NCI-H2081 (cell line): Measurements from ENCODE around the gene PARP14.
"Not testable (repeated sequence)": the region's sequence is repeated elsewhere in the genome, so short reads cannot be mapped to it uniquely, and the experiment has no call there.

Source experiments
- DNase-seq, 2 experiments: peaks; one replicate each; lab custom pipeline; 2025; lab: John Stamatoyannopoulos, UW

The PARP14 gene

DNA sequence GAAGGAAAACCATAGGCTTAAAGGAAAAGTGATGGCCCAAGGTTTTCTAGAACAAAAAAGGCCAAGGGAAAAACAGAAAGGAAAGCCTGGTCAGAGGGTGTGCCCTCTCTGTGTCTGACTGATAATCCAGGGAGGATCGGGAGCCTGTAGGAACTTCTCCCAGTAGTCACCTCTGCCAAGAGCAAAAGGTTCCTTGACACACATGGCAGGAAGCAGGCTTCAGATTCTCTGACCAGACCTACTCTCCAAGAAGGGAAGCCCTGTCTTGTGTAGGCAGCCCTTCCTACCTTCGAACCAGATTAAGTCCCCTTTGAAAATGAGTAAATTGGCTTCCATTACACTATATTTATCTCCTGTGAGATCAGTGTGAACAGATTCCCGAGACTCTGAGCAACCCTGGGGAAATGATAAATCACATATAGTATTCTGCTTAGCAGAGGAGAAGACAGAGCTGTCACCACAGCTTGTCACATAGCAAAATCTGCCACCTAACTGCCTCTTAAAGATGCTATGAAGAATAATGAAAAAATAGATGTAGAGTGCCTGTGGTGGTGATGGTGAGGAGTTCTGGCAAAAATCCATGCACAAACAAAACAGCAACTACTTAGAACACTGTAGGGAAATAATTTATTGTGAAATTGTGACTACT, 38.8 kb downstream of the PARP14 start:
- DNase-seq, result no peak

- DNase-seq, result no peak
Measured at GRCh38 chr3:122725106-122725505, 44.5 kb downstream of the PARP14 start.

- no peak for DNase-seq
Measured at GRCh38 chr3:122727294-122727693, 46.7 kb downstream of the PARP14 start.

GRCh38 chr3:122727766-122728165, 47.1 kb downstream of the PARP14 start:
- DNase-seq, result no peak

DNA sequence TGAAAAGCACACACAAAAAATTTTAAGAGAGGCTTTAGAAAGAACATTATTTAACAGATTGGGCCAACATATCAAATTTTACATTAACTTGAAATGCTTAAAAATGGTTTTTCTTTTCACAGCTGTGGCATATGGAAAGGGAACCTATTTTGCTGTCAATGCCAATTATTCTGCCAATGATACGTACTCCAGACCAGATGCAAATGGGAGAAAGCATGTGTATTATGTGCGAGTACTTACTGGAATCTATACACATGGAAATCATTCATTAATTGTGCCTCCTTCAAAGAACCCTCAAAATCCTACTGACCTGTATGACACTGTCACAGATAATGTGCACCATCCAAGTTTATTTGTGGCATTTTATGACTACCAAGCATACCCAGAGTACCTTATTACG, 47.5 kb downstream of the PARP14 start:
- DNase-seq, result no peak

- no peak for DNase-seq
Measured at GRCh38 chr3:122728756-122729514, 48.3 kb downstream of the PARP14 start.

DNA sequence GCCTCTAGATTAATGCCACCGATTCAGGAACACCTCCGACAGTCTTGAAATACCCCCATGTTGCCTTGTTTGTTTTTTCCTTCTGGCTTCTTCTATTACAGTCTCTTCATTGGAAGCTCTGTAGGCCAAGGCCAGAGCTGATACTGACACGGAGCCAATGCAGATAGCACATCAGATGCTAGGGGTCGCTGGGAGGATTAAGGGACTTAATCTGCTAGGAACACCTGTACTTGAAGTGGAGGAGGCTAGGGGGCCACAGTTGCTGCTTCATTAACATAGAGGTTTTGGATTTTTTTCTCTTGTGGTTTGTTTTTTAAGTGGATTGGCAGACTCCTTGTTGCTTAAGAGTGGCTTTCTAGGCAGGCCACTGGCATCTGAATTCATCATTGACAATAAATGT, 49.6 kb downstream of the PARP14 start:
- DNase-seq, result no peak

- not testable (repeated sequence) for DNase-seq
Measured at GRCh38 chr3:122732682-122733525, 52.3 kb downstream of the PARP14 start.

DNA sequence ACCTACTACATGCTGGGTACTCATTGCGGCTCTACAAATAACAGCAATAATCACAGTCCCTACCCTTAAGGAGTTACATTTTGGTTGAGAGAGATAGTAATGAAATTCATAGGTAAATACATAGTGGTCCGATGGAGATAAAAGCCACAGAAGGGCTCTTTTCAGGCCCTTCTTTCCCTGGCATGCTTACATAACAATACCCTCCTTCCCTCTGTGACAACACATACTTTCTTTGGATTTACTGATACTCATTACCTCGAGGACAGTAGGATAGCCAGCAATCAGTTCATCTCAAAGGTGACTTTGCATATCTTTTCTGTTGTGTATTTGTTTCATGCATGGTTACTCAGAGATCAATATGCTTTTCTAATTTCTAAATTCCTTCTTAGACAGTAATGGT, 58.5 kb downstream of the PARP14 start:
- DNase-seq, result no peak

DNA sequence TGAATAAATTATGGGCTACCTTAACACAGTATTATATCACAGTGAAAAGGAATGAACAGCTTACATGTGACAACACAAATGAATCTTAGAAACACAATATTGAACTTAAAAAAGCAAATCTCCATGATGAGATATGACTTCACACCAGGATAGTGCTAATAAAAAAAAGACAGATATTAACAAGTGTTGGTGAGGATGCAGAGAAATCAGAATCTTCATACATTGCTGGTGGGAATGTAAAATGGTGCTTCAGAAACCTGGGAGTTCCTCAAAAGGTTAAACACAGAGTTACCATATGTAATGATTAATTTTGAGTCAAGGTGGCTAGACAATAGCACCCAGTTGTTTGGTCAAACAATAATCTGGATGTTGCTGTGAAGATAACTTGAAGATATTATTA, 61.6 kb downstream of the PARP14 start:
- no peak for DNase-seq

DNA sequence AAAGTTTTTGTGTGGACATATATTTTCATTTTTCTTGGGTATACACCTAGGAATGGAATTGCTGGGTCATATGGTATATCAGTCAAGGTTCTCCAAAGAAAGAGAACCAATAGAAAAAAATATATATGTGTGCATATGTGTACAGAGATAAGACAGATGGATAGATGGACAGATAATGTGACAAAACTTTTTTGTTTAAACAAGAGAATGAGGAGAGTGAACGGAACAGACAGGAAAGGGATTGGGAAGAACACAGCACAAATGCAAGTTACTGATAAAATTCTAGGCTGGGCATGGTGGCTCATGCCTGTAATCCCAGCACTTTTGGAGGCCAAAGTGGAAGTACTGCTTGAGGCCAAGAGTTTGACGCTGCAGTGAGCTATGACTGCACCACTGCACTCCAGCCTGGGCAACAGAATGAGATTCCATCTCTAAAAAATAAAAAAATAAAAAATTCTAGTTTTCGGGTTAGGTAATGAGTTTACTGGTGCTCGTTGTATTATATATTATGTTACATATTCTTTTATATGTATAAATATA, 63.0 kb downstream of the PARP14 start:
- DNase-seq, result no peak

GRCh38 chr3:122745369-122746021, 64.9 kb downstream of the PARP14 start:
- no peak for DNase-seq

DNA sequence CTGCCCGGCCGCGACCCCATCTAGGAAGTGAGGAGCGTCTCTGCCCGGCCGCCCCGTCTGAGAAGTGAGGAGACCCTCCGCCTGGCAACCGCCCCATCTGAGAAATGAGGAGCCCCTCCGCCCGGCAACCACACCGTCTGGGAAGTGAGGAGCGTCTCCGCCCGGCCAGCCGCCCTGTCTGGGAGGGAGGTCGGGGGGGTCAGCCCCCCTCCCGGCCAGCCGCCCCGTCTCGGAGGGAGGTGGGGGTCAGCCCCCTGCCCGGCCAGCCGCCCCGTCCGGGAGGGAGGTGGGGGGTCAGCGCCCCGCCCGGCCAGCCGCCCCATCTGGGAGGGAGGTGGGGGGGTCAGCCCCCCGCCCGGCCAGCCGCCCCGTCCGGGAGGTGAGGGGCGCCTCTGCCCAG, 66.7 kb downstream of the PARP14 start:
- not testable (repeated sequence) for DNase-seq

DNA sequence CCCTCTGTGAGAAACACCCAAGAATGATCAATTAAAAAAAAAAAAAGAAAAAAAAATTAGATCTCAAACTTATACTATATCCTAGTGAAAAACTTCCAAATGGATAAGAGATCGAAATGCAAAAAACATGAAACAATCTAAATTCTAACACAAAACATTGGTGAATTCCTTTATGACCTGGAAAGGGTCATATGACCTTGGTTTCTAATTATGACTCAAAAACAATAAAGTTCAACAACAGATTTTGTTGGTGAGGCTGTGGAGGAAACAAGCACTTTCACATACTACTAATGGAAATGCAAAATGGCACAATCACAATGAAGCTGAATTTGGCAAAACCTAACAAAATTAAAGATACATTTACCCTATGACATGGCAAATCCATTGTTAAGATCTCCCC, 67.7 kb downstream of the PARP14 start:
- DNase-seq, result no peak

DNA sequence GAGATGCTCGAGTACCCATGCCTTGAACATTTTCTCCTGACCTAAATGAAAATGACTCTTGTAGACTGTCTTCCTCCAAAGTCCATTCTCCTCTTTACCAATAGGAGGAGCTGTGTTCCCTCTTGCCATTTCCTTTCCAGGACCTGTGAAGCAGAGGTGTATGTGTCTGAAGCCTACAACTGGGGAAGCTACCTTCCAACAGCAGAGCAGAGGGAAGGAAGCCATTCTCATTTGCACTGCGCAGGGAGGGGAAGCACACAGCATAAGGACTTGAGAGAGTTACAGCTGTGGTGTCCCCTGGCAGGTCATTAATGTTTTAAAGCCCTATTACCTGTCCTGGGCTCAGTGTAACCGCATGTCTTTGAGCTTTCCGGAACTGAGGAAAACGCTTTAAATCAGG, 74.3 kb downstream of the PARP14 start:
- DNase-seq, result no peak

DNA sequence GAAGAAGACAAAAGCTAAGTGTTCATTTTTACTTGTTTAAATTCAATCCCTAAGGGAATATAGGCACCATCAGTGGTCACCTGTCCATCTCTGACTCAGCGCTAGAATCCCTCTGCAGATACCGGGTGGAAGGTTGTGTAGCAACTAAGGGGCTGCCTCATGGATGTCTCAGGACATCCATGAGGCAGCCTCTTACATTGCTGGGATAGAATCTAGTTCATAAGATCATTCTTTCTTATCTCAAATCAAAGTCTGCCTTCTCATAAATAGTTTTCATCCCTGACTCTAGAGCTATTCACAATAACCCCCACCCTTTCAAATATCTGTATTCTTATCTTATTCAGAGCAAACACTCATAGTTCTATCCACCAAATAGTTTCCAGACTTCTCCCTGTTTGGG, 74.9 kb downstream of the PARP14 start:
- no peak for DNase-seq

DNA sequence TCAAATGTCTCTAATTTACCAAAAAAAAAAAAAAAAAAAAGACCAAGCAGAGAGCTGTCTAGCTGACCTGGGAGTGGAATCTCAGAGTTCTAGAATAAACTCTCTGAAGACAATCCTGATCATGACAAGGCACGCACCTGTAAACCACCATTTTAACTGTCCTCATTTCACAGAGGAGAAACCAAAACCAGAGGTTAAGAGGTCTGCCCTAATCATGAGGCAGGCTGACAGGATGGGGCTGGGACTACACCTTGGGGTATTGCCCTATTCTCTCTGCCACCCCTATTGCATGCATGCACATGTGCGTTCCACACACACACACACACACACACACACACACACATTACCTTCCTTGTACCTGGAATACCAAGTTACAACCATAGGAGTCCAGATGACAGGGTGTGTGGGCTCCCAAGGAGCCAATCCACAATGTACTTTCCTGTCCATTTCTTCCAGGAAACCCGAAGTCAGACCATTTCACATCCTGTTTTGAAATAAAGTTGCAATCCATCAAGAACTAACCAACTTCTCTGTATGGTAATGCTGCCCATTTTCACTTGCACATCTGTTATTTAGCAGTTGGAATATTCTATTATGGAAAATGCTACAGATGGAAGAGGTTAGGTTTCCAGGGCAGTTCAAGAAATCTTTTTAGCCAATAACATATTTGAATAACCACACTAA, 78.4 kb downstream of the PARP14 start:
- no peak for DNase-seq

DNA sequence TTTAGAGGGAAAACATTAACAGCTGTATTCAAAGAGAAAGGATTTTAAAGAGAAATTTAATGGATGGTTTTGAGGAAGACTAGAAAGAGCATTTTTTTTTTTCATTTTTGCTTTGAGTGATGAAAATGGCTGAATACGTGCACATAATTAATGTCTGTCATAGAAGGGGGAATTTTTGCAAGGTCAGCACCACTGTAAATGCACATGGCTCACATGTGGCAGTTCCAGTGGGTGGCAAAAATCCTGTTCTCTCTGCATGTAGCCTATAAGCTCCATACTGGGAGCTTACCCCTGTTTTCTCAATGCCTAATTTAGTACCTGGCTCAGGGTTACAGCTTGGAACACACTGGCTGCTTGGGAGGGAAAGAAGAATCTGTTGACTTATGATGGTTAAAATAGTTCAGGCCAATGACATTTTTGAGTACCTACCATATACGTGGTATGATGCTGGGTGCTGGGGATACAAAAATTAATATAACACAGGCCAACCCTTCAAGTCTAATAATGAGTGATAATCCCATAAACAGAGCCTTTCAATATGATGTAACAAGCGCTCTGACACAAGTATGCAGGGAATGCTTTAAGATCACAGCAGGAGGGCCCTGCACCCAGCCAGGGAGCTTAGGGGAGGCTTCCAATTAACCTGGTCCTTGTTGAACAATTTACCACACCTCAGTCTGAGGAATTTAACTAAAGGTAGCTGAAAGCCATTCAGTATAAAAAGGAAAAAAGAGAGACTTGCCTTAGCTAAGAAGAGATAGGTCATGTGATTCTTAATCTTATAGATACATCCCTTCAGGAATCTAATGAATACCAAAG, 80.0 kb downstream of the PARP14 start:
- no peak for DNase-seq

- no peak for DNase-seq
Measured at GRCh38 chr3:122766430-122766829, 85.8 kb downstream of the PARP14 start.

GRCh38 chr3:122767540-122768372, 87.1 kb downstream of the PARP14 start:
- DNase-seq, result no peak
